Stimulated activated CD4-positive, alpha-beta T cell treated with anti-CD3 and anti-CD28 coated beads, TNF-alpha, amount 100 ng/mL, for 4 hours (primary cell): ENCODE results near the gene DOK3.

ENCODE experiments used
- DNase-seq, 3 experiments: peaks; one replicate each; pipeline ENCODE4 v3.0.0-alpha.2; 2020; ENCODE audit warnings: low read depth in 3 of 3

DOK3 gene

GRCh38 chr5:177483994-177484901 is 25.4 kb downstream of the DOK3 start:
- no peak for DNase-seq

DNA sequence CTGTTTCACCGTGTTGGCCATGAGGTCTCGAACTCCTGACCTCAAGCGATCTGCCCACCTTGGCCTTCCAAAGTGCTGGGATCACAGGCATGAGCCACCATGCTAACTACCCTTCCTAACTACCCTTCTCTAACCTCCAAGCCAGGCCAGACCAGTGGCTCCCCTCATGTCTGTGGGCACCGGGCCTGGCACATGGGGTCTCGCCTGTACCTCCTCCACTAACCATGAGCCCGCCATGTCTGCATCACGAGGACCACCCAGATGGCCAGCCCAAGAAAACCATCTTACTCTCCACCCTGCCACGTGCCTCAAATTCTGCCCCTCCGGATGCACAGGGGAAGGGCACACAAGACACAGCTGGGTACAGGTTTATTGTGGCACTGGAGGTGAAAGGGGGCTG is 26.6 kb downstream of the DOK3 start:
- no peak for DNase-seq

- DNase-seq: no peak
Observed at GRCh38 chr5:177482359-177482795, 27.2 kb downstream of the DOK3 start.

- DNase-seq: no peak
Observed at GRCh38 chr5:177479774-177480173, 29.9 kb downstream of the DOK3 start.

- DNase-seq: no peak
Observed at GRCh38 chr5:177478711-177479646, 30.6 kb downstream of the DOK3 start.

DNA sequence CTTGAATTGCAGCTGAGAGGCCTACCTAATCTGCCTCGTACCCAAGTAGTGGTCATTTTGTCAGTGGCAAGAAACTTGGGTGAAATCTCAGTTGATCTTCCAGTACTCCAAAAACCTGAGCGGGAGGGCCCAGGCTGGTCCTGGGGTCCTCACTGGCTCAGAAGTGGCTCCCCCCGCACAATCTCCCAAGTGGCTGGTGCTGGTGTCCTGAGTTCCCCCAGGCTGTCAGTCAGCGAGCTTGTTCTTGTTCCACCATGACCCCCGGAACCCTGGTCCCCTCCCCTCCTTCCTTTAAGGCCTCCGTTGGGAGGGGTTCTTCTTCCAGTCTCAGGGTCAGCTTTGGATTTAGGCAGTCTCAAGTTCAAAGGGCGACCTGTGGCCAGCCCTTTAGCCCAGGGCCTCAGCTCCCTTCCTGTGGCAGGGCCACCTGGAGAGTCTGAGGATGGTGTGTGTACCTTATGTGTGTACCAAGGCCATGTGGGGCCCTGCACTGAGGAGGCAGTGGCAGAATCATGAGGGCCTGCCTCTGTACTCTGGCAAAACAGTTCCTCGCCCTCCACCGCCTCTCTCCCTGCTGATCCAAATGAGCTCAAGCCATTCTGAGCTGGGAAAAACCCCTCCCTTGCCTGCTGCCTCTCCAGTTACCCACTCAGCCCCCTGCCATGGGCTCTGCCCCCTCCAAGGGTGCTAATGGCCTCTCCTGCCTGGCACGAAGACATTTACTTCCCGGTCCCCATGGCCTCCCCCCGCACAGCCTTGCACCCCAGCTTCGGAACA is 31.7 kb downstream of the DOK3 start:
- DNase-seq: no peak

- no peak for DNase-seq
Observed at GRCh38 chr5:177476531-177477233, 32.9 kb downstream of the DOK3 start.

DNA sequence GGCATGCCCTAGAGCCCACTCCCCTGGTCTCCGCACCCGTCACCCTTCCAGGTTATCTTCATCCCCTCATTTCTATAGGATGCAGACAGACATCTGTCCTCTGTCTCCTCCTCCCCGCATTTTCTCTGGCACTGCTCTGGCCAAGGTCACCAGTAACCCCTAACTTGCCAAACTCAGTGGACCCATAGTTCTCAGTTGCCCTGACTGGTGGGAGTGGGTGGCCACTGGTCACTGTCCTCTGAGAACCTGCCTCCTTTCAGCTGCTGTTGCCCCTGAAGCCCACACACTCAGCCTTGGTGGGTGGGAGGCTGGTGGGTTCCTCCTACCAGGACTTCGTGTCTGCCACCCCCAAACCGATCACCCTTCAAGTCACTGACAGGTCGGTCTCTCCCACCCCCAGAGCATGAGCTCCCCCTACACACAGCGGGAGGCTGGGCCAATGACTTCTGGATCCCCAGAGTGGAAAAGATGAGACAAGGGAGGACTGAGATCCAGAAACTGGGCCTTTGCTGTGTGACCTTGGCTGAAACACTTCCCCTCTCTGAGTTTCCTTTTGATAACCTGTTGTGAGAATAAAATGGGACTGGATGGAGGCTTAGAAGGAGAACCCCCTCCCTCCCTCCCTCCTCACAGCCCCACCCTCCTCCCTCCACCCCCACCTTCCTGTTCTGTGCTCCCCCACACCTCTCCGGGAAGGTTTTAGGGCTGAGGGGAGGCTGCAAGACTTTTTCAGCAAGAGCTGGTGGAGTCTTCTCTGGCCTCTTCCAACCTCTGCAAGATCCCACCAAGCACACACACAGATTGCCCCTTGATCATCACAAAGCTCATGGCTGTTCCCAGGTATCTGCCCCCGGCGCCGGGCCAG is 33.8 kb downstream of the DOK3 start:
- DNase-seq: no peak

GRCh38 chr5:177474846-177475562 is 34.6 kb downstream of the DOK3 start:
- DNase-seq: no peak

GRCh38 chr5:177474002-177474476 is 35.6 kb downstream of the DOK3 start:
- DNase-seq: no peak

DNA sequence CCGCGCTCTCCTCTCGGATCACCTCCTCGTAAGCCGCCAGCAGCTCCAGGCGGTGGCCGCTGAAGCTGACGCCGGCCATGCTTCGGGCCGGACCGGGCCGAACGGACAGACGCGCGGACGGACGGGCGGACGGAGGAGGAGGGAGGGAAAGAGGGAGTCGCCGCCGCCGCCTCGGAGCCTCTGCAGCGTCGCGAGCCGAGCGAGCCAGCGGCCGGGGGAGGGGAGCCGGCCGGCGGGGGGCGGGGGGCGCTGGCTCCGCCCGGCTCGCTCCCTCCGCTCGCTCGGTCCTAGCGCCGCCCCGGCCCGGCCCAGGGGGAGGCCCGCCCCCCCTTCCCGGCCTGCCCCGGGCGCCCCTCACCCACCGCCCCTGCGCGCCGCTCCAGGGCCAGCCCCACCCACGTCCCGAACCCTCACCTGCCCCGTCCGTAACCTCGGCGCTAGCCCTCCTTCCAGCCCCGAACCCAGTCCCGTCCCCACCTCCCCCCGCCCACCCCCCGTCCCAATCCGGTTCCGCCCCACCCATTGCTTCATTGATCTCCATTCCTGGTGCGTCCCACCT is 36.1 kb downstream of the DOK3 start, which contains the start of gene DBN1:
Gene DBN1, minus strand, starts transcription at position 192 of the 559 bp plus-strand sequence. Its CDS starts 113 bp downstream, at position 79.
- DNase-seq: no peak

DNA sequence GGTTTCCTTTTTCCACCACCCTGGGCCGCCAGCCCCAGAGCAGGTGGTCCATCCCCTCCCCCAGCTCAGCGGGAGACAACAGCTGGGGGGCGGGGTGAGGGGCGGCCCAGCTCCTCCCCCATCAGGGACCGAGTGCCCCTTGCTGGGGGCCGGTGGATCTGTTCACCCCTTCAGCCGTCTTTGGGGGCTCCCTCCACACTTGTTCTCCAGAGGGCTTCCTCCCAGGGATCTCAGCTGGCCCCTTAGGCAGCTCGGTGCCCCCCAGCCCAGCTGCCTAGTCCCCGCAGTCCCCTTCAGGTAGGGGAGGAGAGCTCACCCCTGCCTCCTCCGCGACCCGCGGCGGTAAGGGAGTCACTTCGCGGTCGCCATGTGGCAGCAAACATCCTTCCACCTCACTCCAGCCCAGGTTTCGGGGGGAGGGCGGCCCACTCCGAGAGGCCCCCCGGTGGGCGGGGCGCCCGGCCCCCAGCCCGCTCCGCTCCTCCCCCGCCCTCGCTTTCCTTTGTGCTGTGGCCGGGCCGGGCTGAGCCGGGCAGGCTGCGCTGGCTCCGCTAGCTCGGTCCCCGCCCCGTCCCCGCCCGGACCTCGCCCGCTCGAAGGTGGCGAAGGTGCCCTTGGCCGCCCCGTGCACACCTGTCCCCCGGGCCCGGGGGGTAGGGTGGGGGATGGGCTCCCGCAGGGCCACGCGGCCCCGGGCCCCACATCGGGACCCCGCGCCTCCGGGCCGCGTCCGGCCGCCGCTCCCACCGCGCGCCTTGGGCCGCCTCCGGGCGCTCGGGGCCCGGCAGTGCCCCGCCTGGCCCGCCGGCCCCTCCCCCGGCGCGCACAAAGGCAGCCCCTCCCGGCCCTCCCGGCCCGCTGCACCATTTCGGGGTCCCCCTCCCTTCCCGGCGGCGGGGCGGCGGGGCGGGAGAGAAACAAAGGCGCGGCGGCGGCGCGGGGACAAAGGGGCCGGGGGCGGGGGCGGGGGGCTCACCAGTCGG is 36.9 kb downstream of the DOK3 start:
- DNase-seq: no peak

DNA sequence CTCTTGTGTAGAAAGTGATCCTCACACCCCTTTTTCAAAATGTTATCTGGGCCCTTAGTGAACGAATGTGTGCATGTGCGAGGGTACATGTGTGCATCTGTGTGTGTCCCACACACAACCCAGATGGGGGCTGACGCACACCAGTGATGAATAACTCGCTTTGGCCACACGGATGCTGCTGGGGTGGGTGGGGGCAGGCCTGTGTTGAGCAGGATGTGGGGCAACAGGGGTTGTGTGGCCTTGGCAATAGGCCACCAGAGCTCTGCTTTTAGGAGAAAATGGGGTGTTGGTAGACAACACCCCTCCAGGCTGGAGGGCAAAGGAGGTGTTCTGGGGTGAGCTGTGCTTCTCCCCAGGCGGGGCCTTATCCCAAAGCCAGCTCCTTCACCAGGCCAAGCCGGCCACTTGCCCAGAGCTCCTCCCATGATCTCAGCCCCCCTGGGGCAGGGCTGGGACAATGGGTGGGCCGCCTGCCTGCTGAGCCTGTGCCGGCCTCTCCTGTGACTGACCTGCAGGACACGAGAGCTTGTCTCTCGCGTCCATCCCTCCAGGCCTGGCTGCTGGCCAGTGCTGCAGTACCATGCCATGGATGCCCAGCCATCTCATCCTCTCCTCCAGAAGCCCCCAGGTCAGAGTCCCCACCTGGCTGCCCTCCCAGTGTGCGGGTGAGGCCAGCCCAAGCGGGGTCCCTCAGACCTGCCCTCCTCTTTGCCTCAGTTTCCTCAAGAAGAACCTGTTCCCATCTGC is 37.8 kb downstream of the DOK3 start:
- DNase-seq: no peak

- DNase-seq: no peak
Observed at GRCh38 chr5:177470759-177471536, 38.7 kb downstream of the DOK3 start.

DNA sequence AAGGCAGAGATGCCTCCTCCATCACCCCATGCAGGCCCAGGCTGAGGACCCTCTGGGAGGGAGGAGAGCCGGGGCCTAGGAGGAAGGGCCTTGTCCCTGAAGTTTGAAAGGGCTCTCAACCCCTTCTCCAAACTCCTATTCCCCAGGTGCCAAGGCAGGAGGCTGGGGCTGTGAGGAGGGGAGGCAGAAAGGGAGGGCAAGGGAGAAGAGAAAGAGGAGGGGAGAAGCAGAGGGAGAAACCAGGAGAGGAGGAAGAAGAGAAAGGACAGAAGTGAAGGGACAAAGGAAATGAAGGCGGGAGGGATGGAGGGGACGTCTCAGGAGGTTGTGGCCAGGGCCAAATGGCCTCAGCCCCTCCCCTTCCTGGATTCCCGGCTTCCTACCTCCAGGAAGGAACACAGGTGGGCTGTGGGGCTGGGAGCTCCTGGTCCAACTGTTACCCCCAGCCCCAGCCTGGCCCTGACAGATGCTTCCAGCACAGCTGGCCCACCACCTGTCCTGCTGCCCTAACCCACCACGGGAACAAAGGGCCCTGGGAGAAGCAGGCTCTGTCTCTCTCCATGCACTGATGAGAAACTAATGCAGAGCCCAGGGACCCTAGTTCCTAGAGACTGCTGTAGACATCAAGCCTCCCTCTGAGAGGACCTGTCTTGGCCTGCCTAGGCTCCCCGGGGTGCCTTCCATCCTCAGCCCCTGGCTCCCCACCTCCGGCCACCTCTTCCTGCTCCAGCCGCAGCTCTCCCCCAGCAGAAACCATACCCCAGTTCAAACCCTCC is 39.7 kb downstream of the DOK3 start:
- no peak for DNase-seq
